ENCODE results near the gene MVB12B. TPM values are rescaled to one million over a fixed set of nuclear protein-coding genes. Genes with fewer than 3 reads are reported as not detected.

The MVB12B gene
- total and polyA plus RNA-seq, 2 of the 8 experiments (the other 6 are each of a cell fraction or from before 2014, with no cell fraction given), result 2.6 to 5.0 TPM

DNA sequence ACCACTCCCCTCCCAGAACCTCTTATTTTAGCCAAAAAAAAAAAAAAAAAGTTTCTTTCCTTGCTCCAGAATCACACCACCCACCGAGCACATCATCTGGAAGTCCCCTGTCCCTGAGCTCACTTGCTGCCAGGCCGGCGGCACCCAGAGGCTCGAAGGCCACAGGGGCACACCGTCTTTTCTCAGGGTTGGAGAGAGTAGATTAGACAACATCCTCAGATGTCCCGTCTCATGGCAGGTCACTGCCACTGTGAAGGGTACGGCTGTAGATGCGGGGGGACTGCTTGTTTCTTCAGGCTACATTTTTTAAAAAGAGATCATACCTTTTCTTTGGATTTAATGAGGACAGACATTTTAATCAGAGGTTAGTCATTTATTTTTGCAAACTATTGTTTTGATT lies 109.0 kb downstream of the MVB12B start (continued):
- TF ChIP-seq ZNF274 (IDR thresholded peaks at IDR 0.05; ENCODE audit: borderline replicate concordance, extremely low read depth, low read length) (no peak), HDAC6 (IDR thresholded peaks at IDR 0.05; ENCODE audit: low read depth, low read length) (no peak), POLR2AphosphoS5 (IDR thresholded peaks at IDR 0.05; ENCODE audit: low read depth, low read length) (no peak)
- TF ChIP-seq, protein P1, sequence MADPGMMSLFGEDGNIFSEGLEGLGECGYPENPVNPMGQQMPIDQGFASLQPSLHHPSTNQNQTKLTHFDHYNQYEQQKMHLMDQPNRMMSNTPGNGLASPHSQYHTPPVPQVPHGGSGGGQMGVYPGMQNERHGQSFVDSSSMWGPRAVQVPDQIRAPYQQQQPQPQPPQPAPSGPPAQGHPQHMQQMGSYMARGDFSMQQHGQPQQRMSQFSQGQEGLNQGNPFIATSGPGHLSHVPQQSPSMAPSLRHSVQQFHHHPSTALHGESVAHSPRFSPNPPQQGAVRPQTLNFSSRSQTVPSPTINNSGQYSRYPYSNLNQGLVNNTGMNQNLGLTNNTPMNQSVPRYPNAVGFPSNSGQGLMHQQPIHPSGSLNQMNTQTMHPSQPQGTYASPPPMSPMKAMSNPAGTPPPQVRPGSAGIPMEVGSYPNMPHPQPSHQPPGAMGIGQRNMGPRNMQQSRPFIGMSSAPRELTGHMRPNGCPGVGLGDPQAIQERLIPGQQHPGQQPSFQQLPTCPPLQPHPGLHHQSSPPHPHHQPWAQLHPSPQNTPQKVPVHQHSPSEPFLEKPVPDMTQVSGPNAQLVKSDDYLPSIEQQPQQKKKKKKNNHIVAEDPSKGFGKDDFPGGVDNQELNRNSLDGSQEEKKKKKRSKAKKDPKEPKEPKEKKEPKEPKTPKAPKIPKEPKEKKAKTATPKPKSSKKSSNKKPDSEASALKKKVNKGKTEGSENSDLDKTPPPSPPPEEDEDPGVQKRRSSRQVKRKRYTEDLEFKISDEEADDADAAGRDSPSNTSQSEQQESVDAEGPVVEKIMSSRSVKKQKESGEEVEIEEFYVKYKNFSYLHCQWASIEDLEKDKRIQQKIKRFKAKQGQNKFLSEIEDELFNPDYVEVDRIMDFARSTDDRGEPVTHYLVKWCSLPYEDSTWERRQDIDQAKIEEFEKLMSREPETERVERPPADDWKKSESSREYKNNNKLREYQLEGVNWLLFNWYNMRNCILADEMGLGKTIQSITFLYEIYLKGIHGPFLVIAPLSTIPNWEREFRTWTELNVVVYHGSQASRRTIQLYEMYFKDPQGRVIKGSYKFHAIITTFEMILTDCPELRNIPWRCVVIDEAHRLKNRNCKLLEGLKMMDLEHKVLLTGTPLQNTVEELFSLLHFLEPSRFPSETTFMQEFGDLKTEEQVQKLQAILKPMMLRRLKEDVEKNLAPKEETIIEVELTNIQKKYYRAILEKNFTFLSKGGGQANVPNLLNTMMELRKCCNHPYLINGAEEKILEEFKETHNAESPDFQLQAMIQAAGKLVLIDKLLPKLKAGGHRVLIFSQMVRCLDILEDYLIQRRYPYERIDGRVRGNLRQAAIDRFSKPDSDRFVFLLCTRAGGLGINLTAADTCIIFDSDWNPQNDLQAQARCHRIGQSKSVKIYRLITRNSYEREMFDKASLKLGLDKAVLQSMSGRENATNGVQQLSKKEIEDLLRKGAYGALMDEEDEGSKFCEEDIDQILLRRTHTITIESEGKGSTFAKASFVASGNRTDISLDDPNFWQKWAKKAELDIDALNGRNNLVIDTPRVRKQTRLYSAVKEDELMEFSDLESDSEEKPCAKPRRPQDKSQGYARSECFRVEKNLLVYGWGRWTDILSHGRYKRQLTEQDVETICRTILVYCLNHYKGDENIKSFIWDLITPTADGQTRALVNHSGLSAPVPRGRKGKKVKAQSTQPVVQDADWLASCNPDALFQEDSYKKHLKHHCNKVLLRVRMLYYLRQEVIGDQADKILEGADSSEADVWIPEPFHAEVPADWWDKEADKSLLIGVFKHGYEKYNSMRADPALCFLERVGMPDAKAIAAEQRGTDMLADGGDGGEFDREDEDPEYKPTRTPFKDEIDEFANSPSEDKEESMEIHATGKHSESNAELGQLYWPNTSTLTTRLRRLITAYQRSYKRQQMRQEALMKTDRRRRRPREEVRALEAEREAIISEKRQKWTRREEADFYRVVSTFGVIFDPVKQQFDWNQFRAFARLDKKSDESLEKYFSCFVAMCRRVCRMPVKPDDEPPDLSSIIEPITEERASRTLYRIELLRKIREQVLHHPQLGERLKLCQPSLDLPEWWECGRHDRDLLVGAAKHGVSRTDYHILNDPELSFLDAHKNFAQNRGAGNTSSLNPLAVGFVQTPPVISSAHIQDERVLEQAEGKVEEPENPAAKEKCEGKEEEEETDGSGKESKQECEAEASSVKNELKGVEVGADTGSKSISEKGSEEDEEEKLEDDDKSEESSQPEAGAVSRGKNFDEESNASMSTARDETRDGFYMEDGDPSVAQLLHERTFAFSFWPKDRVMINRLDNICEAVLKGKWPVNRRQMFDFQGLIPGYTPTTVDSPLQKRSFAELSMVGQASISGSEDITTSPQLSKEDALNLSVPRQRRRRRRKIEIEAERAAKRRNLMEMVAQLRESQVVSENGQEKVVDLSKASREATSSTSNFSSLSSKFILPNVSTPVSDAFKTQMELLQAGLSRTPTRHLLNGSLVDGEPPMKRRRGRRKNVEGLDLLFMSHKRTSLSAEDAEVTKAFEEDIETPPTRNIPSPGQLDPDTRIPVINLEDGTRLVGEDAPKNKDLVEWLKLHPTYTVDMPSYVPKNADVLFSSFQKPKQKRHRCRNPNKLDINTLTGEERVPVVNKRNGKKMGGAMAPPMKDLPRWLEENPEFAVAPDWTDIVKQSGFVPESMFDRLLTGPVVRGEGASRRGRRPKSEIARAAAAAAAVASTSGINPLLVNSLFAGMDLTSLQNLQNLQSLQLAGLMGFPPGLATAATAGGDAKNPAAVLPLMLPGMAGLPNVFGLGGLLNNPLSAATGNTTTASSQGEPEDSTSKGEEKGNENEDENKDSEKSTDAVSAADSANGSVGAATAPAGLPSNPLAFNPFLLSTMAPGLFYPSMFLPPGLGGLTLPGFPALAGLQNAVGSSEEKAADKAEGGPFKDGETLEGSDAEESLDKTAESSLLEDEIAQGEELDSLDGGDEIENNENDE (IDR thresholded peaks at IDR 0.05; ENCODE audit: insufficient replicate concordance, low read length), result no peak
